IMR-90 (cell line): Measurements from ENCODE around the gene TEX14.

ENCODE experiments used
- CEBPB ChIP-seq: IDR thresholded peaks from 2 replicates; pipeline ENCODE4 v1.6.1; 2012; ENCODE audit warnings: low read depth, low read length, improper control_type of control experiment
- CHD1 ChIP-seq: IDR thresholded peaks from 2 replicates; pipeline ENCODE4 v1.6.1; 2012; ENCODE audit warnings: low read depth, low read length, improper control_type of control experiment
- CTCF ChIP-seq: conservative IDR thresholded peaks from 2 replicates; pipeline ENCODE4 v1.5.1; 2012; ENCODE audit warnings: mild to moderate bottlenecking, low read depth, low read length, improper control_type of control experiment
- FOS ChIP-seq: fragments of 150-350 bp; IDR thresholded peaks from 2 replicates; pipeline ENCODE4 v1.6.1; 2016; ENCODE audit warnings: low read depth, low read length
- MXI1 ChIP-seq: IDR thresholded peaks from 2 replicates; pipeline ENCODE4 v1.6.1; 2012; ENCODE audit warnings: low read depth, mild to moderate bottlenecking, low read length, moderate library complexity, borderline replicate concordance
- NFE2L2 ChIP-seq: fragments of 150-350 bp; IDR thresholded peaks from 2 replicates; pipeline ENCODE4 v1.6.1; 2016; ENCODE audit warnings: low read depth, mild to moderate bottlenecking, low read length
- POLR2A ChIP-seq: IDR thresholded peaks from 2 replicates; pipeline ENCODE4 v1.6.1; 2012; ENCODE audit warnings: mild to moderate bottlenecking, low read depth, low read length
- RAD21 ChIP-seq: IDR thresholded peaks from 2 replicates; pipeline ENCODE4 v1.6.1; 2012; ENCODE audit warnings: low read length, improper control_type of control experiment
- SMC3 ChIP-seq: fragments of 150-350 bp; IDR thresholded peaks from 2 replicates; pipeline ENCODE4 v1.6.1; 2016; ENCODE audit warnings: low read depth, mild to moderate bottlenecking, antibody characterized with exemption, low read length, moderate library complexity
- USF2 ChIP-seq: fragments of 150-350 bp; IDR thresholded peaks from 2 replicates; pipeline ENCODE4 v1.6.1; 2017; ENCODE audit warnings: mild to moderate bottlenecking, antibody characterized with exemption, low read length, low read depth

GRCh38 chr17:58574025-58574424 lies 117.8 kb downstream of the TEX14 start:
- TF ChIP-seq CTCF, result no peak
- no peak for TF ChIP-seq POLR2A
- no peak for TF ChIP-seq FOS
- no peak for TF ChIP-seq CEBPB
- no peak for TF ChIP-seq SMC3
- TF ChIP-seq USF2, result no peak
- TF ChIP-seq NFE2L2, result no peak
- no peak for TF ChIP-seq MXI1
- no peak for TF ChIP-seq CHD1
- TF ChIP-seq RAD21, result no peak
